NCI-H1092 (cell line): ENCODE measurements around the gene HES2.
"Not testable (repeated sequence)": the region's sequence is repeated elsewhere in the genome, so short reads cannot be mapped to it uniquely, and the experiment has no call there.

Experiments used
- DNase-seq: peaks from one replicate; lab custom pipeline; 2025; lab: John Stamatoyannopoulos, UW

HES2 gene

DNA sequence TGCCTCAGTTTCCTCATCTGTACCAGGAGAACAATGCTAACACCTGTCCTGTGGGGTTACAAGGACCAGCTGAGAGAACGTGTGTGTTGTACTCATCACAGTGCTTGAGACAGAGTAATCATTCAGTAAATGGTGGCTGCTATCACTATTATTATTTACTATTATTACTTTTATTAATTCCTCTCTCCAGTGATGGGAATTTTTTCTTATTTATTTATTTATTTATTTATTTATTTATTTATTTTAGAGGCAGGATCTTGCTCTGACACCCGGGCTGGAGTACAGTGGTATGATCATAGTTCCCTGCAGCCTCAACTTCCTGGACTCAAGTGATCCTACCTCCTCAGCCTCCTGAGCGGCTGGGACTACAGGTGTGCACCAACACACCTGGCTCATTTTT lies 16.6 kb upstream of the HES2 start:
- DNase-seq = not testable (repeated sequence)

DNA sequence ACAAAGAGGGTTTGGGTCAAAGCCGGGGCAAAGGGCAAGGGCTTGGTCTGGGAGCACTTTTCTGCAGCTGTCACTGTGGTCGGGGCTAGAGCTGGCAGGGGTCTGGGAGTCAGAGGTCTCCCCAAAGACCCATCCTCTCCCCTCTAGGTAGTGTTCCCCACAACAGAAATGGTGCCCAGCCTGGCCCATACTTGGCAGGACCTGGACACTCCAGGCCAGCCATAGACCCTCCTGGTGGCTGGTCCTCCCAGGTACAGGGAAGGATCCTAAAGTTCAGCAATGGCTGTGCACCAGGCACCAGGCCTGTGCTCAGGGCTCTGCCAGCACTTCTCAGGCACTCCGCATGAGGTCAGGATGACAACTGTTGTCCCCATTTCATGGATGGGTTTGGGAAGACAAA lies 15.8 kb upstream of the HES2 start:
- DNase-seq = no peak

DNA sequence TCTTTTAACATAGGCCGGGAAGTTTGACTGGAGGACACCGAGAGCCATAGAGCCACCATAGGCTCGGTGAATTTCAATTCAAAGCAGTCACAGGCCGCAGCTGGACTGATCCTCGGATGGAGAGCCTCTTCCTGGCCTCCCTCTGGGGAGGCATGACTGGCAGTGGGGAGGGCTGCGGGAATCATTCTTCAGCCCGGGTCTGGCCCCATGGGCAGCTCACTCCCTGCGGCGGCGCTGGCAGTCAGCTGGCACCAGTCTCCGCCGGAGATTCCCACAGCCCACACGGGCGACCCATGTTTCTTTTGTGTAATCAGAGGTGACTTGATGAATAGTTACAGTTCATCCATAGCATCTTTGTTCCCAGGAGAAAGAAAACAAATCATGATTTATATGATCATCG lies 15.4 kb upstream of the HES2 start:
- DNase-seq = no peak

DNA sequence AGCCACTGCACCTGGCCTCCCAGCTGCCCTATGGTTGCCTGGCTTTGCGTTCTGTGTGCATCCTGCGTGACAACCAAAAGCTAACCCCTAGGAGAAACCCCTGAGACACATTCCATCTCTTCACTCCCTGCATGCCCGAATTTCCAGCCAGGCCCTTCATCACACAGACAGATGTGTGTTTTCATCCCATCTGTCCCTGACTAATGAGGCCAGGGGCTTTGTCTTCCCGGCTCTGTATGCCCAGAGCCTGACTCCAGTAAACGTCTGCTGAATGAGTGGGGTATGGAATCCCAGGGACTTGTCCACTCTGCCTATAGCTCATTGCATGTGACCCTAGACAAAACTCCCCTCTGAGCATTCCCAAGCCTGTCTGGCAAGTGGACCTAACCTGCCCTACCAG lies 14.5 kb upstream of the HES2 start:
- DNase-seq = no peak

DNA sequence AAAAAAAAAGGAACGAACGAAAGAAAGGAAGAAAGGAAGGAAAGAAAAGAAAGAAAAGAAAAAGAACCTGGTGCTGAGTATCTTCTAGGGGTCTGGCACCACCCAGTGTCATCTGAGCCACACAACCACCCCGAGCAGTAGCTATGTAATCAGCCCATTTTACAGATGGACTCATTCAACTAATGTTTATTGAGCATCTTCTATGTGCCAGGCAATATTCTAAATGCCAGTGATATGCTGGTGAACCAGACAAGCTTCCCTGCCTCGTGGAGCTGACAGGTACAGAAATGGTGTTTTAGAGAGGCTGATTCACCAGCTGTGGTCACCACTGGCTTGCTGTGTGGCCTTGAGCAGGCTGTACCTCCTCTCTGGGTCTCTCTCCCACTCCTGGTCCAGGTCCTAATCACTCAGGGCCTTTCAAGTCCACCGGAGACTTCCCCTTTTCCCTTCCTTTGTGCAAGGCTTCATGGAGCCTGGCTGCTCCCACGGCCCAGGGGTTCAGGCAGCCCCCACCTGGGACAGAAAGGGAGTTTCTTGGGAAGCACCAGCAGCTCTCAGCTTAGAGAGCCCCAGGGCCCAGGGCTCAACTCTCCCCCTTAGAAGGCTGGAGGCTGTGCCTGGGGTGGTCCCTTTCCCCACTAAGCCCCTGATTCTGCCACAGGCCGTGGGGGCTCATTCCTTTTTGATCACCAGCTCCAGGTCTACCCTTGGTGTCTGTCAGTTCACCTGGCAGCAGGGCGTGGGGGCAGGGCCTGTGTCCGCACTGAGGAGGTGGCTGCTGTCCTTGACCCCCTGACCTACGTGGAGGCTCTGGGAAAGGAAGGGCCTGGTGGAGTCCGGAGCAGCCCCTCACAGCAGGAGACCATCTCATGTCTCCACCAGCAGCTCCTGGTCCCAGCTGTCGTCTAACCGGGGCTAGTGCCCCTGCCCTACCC lies 12.2 kb upstream of the HES2 start:
- not testable (repeated sequence) for DNase-seq

DNA sequence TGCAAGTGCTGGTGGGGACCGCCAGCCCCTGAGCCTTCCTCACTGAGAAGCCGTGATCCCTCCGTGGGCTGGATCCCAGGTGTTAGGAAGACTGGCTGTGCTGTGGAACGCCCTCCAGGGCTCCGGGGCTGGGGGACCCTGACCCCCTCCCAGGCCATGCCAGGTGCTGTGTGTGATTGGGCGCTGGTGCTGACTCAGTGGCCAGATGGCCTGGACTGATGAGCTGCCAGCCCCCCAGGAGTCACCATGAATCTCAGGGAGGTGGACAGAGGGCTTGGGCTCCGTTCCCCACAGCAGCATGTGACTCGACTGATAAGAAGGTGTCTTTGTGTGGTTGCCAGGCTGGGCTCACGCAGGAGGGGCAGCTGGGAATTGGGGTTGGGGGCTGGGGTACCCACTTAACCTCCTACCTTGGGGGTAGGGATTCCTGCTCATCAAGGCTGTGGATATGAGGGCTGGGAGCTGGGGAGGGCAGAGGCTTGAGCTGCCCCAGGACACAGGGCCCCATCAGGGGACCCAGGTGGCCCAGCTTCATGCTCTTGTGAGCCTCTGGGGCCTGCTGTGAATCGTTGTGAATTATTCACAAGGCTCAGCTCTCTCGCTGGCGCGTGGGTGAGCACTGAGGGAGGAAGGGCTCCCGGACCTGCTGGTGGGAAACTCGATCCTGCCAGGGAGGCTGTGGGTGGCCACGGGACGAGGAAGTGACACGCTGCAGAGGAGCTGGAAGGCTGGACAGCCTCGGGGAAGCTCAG lies 10.1 kb upstream of the HES2 start:
- DNase-seq = not testable (repeated sequence)

DNA sequence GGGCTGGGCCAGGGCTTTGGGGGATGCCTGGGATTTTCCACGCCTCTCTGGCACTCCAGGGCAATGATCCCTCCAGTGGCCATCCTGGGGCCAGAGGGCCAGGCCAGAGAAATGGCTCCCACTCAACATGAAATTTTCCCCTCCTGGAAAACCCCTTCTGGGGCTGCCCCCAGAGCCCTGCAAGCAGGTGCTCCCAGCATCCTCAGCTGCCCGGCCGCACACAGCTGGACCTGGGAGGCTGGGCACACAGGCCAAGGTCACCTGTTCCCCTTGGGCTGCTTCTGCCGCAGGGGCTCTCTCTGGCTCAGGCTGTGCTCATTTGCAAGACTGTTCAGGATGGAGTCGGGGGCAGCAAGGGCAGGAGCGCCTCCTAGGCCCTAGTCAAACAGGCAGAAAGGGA lies 8.7 kb upstream of the HES2 start:
- not testable (repeated sequence) for DNase-seq

DNA sequence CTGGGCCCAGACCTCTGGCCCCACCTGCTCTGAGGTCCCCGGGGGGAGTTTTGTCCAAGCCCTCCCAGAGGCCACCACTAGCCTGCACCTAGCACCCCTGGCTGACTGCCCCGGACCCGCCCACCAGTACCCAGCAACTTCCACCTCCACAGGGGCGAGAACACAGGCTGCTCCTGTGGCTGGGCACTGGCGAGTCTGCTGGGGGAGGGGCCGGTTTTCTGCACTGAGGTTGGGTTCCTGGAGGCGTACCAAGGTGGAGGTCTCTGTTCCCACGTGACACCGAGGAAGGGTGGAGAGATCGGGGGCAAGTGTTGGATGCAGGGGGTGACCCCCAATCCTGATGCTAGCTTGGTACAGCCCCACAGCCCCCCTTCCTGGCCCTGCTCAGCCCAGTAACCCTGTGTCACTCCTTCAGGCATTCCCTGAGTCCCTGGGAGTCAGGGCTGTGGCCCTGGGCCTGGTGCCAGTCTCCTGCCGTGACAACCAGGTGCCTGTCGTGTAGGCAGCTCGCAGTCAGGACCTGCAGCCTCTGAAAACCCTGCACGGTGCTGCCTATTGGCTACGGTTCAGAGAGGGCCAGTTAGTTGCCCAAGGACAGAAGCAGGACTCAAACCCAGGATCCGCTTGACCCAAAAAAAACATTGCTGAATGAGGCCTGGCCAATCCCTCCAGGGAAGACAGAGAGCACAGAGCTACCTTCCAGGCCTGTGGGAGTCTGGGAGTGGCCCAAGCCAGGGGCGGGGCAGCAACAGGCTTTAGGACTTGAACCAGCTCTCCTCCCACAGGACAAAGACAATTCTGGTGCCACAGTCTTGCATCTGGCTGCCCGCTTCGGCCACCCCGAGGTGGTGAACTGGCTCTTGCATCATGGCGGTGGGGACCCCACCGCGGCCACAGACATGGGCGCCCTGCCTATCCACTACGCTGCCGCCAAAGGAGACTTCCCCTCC lies 8.0 kb upstream of the HES2 start:
- DNase-seq = no peak

DNA sequence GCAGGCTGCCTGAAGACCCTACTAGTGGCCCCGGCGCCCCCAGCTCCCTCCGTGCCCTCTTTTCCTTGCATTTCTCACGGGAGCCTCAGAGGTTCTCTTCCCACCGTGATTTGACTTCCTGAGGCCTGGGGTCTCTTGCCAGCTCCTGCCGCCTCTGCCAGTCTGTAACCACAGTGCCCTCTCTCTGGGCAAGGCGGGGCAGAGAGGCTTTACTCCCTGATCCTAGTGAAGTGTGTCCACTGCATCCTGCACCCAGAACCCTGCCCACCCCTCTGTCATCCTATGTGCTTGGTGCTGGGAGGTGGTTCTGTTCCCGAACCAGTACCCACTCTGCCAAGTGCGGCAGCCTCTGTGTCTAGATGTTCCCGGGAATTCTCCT lies 7.2 kb upstream of the HES2 start:
- DNase-seq = no peak

DNA sequence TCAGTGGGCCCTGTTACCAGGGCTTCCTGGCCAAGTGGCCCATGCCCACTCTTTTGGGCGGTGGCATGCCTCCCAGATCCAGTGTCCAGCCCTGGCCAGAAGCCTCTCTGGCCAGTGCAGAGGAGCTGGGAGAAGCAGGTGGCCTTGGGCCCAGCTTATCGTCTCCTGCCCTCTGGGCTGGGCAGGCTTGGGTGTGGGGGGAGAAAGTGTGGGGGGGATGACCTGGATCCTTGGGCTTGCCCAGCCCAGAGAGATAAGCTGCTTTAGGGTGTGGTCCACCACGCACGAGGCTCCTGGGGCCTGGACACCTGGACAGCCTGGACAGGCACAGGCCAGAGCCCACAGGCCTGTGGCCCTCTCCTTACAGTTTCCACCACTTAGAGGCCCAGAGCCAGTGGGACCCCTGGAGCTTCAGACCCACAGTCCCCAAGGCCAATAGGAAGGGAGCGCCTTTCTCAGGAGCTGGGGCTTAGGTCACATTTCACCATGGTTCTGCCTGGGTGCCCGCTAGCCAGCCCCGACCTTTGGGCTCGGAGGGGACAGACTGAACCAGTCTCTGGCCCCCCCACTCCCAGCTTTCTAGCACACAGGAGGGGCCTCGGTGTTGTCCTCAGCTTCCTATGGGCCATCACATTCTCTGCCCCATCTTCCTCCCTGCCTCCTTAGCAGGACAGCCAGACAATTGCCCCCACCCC lies 6.7 kb upstream of the HES2 start:
- no peak for DNase-seq

DNA sequence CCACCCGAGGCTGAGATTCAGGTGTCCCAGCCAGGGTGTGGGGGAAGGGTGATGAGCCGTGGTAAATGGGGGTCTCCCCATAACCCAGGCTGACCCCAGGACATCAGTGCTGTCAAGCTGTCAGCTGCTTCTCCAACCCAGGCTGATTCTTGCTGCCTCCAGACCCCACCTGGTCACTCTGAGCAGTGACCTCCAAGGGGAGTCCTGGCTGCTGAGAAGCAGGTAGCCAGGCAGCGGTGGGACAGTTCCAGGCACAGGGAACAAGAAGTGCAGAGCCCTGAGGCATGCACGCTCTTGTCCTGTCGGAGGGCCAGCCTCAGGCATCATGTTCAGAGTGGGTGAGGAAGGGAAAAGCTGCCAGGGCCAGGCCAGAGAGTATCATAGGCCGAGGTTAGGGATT lies 5.9 kb upstream of the HES2 start:
- no peak for DNase-seq

DNA sequence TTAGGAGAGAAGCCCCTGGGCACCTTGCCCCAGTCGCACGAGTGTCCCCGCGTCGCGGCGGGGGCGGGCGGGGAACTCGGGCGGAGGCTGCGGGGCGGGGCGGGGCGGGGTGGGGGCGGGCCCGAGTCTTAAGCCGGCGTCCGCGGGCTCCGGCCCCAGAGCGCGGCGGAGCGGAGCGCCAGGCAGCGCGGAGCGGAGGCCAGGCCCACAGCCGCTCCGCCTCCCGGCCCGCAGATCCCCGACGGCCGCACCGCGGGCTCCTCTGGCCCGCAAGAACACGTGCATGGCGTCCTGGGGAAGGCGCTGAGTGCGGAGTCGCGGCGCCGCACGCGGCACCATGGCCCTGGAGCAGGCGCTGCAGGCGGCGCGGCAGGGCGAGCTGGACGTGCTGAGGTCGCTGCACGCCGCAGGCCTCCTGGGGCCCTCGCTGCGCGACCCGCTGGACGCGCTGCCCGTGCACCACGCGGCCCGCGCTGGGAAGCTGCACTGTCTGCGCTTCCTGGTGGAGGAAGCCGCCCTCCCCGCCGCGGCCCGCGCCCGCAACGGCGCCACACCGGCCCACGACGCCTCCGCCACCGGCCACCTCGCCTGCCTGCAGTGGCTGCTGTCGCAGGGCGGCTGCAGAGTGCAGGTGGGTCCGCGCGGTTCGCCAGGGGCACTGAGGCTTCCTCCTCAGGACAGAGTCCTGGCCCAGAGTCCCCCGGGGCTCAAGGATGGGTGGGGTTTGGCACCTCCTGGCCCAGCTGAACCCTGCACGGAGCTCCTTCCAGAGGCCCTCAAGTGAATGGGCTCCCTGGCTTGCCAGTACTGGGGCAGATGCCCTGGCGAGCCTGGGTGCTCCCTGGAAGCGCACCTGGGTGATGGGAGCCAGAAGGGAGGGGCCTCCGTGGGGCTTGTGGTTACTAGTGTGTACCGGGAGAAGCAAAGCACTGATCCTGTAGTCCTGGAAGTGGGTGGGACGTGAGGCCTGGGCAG lies 5.2 kb upstream of the HES2 start, which contains the start of gene ESPN:
ESPN (plus strand) TSS at position 158 of the 975 bp plus-strand sequence; CDS start at position 338, 180 bp downstream.
- DNase-seq = no peak

DNA sequence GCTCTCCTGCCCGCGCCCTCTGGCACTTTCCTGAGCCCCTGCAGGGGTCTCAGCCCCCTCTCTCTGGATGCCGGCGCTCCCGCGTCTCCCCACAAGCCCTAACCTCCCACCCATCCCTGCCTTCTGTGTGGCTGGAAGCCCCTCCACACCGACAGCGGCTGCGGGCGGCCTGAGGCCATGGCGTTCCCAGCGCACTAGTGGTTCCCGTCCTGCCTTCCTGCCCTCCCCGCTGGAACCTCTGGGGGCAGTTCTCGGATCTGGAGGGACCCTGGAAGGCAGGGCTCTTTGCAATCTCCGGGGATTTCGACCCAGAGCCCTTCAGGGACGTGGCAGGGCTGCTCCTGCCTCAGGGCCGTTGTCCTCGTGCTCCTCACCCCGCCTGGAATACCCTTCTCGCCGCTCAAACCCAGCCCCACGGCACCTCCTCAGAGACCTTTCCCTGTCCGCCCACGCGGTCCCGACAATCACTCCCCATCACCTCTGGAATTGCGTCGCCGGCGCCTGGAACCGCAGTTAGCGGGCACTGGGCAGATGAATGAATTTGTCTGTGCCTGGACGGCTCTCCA lies 4.4 kb upstream of the HES2 start:
- DNase-seq = no peak

DNA sequence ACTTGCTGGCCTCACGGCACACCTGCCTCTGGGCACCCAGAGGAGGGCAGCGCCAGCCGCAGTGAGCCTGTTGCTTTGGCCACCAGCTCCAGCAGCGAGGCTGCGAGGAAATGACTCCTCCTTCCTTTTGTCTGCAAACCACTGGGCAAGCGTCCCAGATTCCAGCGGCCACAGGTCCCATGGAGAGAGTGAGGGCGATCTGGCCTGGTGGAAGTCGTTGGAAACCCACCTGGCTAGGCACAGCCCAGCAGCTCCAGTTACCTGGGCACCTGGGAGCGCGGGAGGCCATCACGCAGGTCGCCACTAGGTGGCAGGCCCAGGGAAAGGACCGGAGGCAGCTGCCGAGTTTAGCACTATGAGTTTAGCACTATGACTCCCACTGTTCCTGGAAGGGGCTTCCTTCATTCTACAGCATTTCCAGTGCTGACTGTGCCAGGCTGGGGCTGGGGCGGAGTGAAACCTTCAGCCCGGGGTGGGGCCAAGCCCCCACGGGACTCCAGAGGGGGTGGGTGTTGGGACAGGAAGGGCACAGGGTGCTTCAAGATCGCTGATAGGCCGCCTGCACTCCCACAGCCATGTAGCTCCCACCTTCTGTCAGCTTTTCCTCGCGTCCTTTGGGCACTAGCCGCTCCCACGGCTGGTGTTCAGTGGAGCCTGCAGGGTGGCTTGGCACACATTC lies 3.7 kb upstream of the HES2 start:
- DNase-seq = peak; percentile 57

DNA sequence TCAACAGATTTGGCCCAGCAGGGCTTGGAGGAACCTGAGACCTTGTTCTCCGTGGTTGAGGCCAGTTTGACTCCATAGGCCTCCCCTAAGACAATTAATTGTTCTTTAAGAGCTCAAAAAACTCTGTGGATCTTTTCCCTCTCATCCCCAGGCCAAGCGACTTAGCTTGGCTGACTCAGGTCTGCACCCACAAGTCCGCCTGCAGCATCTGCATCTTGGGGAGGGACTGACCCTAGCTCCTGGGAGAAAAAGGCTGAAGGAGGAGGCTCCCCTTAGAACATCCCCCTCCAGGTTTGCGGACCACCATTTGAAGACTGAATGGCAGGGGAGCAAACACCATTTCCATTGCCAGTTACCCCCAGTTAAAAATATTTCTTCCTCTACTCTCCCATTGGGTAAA lies 1.5 kb upstream of the HES2 start:
- no peak for DNase-seq

DNA sequence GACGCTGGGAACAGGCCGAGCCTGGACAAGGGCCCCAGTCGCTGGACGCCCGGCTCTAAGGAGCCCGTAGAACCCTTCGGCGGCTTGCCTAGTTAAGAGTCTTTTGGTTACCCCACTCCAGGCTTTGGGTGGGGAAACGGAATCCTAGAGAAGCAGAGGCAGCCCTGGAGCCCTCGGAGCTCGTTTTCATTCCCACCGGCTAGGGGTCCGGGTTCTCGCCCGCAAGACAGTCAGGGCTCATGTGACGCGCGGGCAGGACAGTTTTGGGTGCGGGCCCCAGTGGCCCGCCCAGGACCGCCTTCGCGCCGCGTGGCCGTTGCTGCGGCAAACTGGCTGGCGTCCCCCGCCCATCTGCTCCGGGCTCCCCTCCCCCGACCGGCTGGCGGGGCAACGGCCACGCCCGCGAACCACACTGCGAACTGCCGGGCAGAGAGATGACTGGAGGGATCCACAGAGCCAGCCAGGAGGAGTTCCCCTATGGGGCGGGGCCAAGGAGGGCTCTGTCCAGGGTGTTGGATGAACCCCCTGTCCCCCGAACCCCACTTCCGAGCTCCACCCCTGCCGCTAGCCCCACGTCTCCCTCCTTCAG lies 829 bp upstream of the HES2 start:
- DNase-seq = no peak

DNA sequence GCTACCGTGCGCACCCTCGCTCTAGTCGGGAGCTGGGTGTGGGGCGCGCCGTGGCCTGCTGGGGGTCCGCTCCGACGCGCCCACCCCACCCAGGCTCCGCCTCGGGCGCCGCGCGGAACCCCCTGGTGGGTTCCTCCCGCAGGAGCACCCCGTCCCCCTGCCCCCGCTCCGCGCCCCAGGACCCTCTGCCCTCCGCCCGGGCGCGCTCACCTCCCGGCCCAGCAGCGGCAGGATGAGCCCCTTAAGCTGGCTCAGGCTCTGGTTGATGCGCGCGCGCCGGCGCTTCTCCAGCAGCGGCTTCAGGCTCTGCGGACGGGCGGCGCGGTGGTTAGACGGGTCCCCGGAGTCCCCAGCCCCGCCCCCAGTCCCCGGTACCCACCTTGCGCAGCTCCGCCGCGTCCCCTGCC lies 319 bp downstream of the HES2 start:
- DNase-seq = no peak

DNA sequence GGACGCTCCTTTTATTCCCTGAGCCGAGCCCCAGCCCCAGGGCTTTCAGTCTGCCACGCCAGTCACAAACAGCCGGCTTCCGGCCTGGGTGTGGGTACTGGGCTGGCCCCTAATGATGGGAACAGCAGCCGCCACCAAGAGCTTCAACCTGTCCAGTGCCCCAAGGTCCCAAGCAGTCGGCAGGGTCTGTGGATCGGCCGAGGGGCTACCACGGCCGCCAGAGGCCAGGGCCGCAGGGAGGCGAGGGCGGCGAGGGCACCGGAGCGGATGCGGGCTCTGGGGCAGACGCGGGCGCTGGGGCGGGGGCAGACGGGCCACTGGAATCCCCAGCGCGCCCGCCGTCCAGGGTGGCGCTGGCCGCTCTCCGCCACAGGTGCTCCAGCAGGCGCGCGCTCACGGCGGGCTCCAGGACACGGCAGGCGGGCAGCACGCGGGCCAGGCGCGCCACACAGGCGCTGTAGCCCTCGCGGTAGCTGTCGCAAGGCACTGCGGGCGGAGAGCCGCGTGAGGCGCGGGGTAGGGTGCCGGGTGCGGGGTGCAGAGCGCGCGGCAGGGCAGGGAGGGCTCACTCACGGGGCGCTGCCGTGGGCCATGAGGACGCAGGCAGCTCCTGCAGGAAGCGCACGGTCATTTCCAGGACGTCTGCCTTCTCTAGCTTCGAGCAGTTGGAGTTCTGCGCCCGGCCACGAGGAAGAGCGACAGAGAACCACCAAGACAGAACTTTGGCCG lies 887 bp downstream of the HES2 start:
- no peak for DNase-seq
